Fibroblast of lung (primary cell): ENCODE measurements around the gene HSPA8.

Source experiments
- EZH2 ChIP-seq: IDR thresholded peaks from 2 replicates; pipeline ENCODE4 v1.5.1; 2012; ENCODE audit warnings: low read length, control low read depth, mild to moderate bottlenecking; ENCODE audit errors: missing control alignments
- TF ChIP-seq, protein P1 (sequence below), 2 donors: IDR thresholded peaks in 1 of 2; conservative IDR thresholded peaks in 1 of 2; 1 replicate in 1 of 2; 2 replicates in 1 of 2; pipeline ENCODE4 v1.5.1; 2011 to 2012; ENCODE audit warnings: low read length in 2 of 2, control low read depth in 1 of 2, inconsistent platforms in 1 of 2, low read depth in 1 of 2, mild to moderate bottlenecking in 1 of 2

DNA sequence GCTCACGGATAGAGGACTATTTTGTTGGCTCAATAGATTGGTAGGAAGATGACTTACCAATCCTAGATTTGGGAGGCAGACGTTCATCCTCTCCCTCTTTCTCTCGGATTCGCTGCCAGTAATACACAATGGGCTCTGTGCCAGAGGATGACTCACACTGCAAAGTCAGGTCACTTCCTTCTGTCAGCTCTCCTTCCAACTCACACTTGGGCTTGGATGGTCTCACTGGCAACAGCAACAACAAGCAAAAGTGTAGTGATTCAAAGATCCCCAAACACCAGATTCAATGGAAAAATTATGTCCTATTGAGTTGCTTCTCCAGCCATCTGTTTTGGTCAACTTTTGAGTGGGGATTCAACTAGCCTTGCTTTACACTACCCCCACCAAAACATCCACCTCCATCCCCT is 21.7 kb upstream of the HSPA8 start:
- TF ChIP-seq, protein P1, sequence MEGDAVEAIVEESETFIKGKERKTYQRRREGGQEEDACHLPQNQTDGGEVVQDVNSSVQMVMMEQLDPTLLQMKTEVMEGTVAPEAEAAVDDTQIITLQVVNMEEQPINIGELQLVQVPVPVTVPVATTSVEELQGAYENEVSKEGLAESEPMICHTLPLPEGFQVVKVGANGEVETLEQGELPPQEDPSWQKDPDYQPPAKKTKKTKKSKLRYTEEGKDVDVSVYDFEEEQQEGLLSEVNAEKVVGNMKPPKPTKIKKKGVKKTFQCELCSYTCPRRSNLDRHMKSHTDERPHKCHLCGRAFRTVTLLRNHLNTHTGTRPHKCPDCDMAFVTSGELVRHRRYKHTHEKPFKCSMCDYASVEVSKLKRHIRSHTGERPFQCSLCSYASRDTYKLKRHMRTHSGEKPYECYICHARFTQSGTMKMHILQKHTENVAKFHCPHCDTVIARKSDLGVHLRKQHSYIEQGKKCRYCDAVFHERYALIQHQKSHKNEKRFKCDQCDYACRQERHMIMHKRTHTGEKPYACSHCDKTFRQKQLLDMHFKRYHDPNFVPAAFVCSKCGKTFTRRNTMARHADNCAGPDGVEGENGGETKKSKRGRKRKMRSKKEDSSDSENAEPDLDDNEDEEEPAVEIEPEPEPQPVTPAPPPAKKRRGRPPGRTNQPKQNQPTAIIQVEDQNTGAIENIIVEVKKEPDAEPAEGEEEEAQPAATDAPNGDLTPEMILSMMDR (conservative IDR thresholded peaks at IDR 0.05 in 1 of 2, IDR thresholded peaks at IDR 0.05 in 1 of 2; ENCODE audit: low read depth in 1 of 2, low read length in 2 of 2), result no peak
- no peak for TF ChIP-seq EZH2
